ENCODE measurements around the gene ABCD2.
"Not testable (repeated sequence)": the region's sequence is repeated elsewhere in the genome, so short reads cannot be mapped to it uniquely, and the experiment has no call there.

ABCD2 gene

DNA sequence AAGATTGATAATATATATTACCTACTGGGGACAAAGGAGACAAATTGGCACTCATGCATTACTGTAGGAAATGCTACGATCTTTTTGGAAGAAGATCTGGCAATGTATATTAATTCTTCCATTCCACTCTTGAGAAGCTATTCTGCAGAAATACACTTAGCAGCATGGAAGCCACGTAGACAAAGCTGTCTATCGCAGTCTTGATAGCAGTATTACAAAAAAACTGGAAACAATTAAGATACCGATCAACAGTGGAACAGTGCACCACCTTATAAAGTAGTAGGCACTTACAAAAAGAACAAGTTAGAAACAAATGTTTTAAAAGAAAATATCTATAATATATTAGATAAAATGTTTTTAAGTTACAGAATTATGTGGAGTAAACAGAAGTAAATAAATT is 87.2 kb downstream of the ABCD2 start:
- no peak for DNase-seq

GRCh38 chr12:39526974-39527373 is 92.6 kb downstream of the ABCD2 start:
- no peak for DNase-seq

DNA sequence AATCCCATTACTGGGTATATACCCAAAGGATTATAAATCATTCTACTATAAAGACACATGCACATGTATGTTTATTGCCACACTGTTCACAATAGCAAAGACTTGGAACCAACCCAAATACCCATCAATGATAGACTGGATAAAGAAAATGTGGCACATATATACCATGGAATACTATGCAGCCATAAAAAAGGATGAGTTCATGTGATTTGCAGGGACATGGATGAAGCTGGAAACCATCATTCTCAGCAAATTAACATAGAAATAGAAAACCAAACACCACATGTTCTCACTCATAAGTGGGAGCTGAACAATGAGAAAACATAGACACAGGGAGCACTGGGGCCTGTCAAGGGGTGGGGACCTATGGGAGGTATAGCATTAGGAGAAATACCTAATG is 97.4 kb downstream of the ABCD2 start:
- DNase-seq: not testable (repeated sequence)

- no peak for DNase-seq
Observed at GRCh38 chr12:39510001-39510400, 109.6 kb downstream of the ABCD2 start.

DNA sequence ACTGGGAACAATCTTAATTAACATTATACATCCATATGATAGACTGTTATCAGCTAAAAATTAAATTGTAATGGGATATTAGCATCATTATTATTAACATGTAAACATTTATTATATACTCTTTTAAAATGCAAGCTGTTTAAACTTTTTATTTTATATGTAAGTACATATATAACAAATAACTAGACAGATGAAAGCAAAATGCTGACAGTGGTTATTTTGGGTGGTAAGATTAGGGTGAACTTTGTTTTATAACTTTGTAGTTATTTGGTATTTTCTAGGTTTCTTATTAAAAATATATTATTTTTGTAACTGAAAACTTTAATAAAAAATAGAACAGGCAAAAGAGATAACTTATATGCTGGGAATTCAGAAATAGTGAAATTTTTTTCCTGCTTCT is 114.0 kb downstream of the ABCD2 start:
- DNase-seq: no peak

- DNase-seq: no peak
Observed at GRCh38 chr12:39505023-39505422, 114.6 kb downstream of the ABCD2 start.

DNA sequence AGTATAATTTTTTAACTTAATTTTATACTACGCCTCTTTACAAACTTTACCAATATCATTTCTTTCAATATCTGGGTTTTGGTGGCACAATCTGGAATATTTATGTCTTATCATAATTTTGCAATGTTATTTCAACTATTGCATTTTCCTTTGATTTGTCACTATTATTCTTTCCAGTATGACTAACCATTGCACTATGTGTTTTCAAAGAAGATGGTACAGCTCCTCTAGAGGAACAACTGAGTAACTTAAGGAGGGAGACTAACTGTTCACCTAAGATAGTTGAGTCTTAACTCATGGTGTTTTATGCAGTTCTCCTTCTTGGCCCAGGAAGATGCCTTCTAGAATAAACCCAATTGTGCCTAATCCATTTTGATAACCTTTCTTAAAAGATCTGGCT is 116.2 kb downstream of the ABCD2 start:
- DNase-seq: no peak

- no peak for DNase-seq
Observed at GRCh38 chr12:39502726-39503125, 116.9 kb downstream of the ABCD2 start.

Data from stimulated activated naive CD4-positive, alpha-beta T cell (primary cell).